Ovary (tissue), 9 donors: ENCODE results near the gene ZNF689. TPM values are rescaled to one million over a fixed set of nuclear protein-coding genes. Genes with fewer than 3 reads are reported as not detected.
"Not testable (repeated sequence)": the region's sequence is repeated elsewhere in the genome, so short reads cannot be mapped to it uniquely, and the experiment has no call there.

ENCODE experiments used
- DNase-seq, 5 donors: peaks; one replicate each; pipeline ENCODE4 v3.0.0-alpha.2; 2019 to 2020
- H3K27ac ChIP-seq, 2 donors: fragments of 200-600 bp; one replicate each; pipeline versions ENCODE4 v1.5.1 to v1.8.0; 2019 to 2022
- H3K27me3 ChIP-seq: fragments of 200-600 bp; one replicate; pipeline ENCODE4 v1.8.0; 2022
- H3K36me3 ChIP-seq: fragments of 200-600 bp; sonication (generic); one replicate; pipeline ENCODE4 v1.5.1; 2019
- H3K4me1 ChIP-seq: one replicate; pipeline ENCODE4 v1.8.1; 2013; ENCODE audit warnings: mild to moderate bottlenecking, moderate library complexity; ENCODE audit not compliant: insufficient read depth
- H3K4me3 ChIP-seq: fragments of 200-600 bp; sonication (generic); one replicate; pipeline ENCODE4 v1.5.1; 2017
- H3K9me3 ChIP-seq, 2 donors: fragments of 200-600 bp in 1 of 2; sonication (generic) in 1 of 2; one replicate each; pipeline versions ENCODE4 v1.5.1 to v1.8.1; 2013 to 2019; ENCODE audit warnings: mild to moderate bottlenecking in 1 of 2, moderate library complexity in 1 of 2
- CTCF ChIP-seq, 3 donors: fragments of 450-650 bp in 2 of 3; fragments of 200-600 bp in 1 of 3; IDR thresholded peaks; one replicate each; pipeline versions ENCODE4 v1.5.1 to v1.8.0; 2016 to 2022; ENCODE audit warnings: antibody characterized with exemption in 3 of 3, mild to moderate bottlenecking in 1 of 3
- EP300 ChIP-seq: sonication (generic); formaldehyde crosslinking; IDR thresholded peaks from one replicate; pipeline ENCODE4 v1.6.1; 2017; ENCODE audit warnings: antibody characterized with exemption
- POLR2A ChIP-seq: fragments of 450-650 bp; IDR thresholded peaks from one replicate; pipeline ENCODE4 v1.6.1; 2017; ENCODE audit warnings: antibody characterized with exemption, mild to moderate bottlenecking, moderate library complexity
- WGBS, 3 donors: extraction: QIAGEN DNeasy Blood & Tissue Kit in 1 of 3; methylation state at CpG; one replicate each; pipeline versions ENCODE4 v1.1.5 to v1.1.7; 2013 to 2017; 5-methylcytosine and 5-hydroxymethylcytosine counted together
- intact Hi-C, 4 donors: fragments of 100-400 bp; cut with DNase I; formaldehyde crosslinking; loops; one replicate each; pipeline versions ENCODE4 v1.11.0 to v1.15.1; 2022 to 2023
- polyA plus RNA-seq, 2 donors: library from polyadenylated mRNA; stranded (reverse); fragments of 200-250 nt in 1 of 2; fragments of 350-450 nt in 1 of 2; fragmentation: Illumina TruSeq in 1 of 2; extraction: RNeasy Lipid Tissue Mini Kit (QIAGEN cat#74804) in 1 of 2; gene quantifications; one replicate each; pipeline ENCODE4 v1.2.3, GENCODE V29; 2013 to 2014
- total RNA-seq, 7 donors: library from RNA; depleted of rRNA in 2 of 7; stranded (reverse); fragments of >200 nt in 2 of 7; fragmentation: NEBNext Ultra II Directional in 3 of 7; extraction: Animal tissue kit (Norgen Biotek cat#: 25700) in 3 of 7; gene quantifications; one replicate each; pipeline versions ENCODE4 v1.1.0 to v1.2.4, GENCODE V29; 2016 to 2023
- donor health status: DM: no; HTN: no; CAD: no; lungs with moderate emphysema.
- donor health status: DM: no; HTN: no; CAD: no.
- donor health status: Bipolar disorder and iron deficiency.
- donor health status: DM: yes; HTN: yes; CAD: no.
- donor health status: DM: no; HTN: no; CAD: no.
- donor health status: DM: yes; HTN: yes; CAD: no.

The ZNF689 gene
- total and polyA plus RNA-seq, 9 donors, result 6.2 to 13.2 (median 10.2) TPM

GRCh38 chr16:30600929-30601328 lies 9.3 kb downstream of the ZNF689 start:
- no peaks in the 10 kb centered on the region for H3K27me3 ChIP-seq
- no peak for DNase-seq
- intact Hi-C loops, result no loop called here
- H3K4me1 ChIP-seq, result no peaks in the 10 kb centered on the region
- 93 to 96% (median 95%) methylated on average over 2 of the region's 2 CpGs for WGBS, 3 donors
- no peak for TF ChIP-seq CTCF (IDR thresholded peaks at IDR 0.05)
- TF ChIP-seq EP300, result no peak
- no peak for TF ChIP-seq POLR2A
- H3K27ac ChIP-seq, result no peak overlapping the region
- H3K4me3 ChIP-seq, result no peak overlapping the region
- no peaks in the 10 kb centered on the region for H3K36me3 ChIP-seq
- H3K9me3 ChIP-seq, result no peaks in the 10 kb centered on the region

- H3K27ac ChIP-seq, result no peak overlapping the region
- intact Hi-C loops, result no loop called here
- H3K9me3 ChIP-seq, result no peaks in the 10 kb centered on the region
- no peaks in the 10 kb centered on the region for H3K4me1 ChIP-seq
- H3K4me3 ChIP-seq, result no peak overlapping the region
- WGBS, 3 donors, result 93 to 96% (median 94%) methylated on average over 3 of the region's 3 CpGs
- TF ChIP-seq CTCF (IDR thresholded peaks at IDR 0.05) (no peak), POLR2A (no peak), EP300 (no peak)
- H3K36me3 ChIP-seq, result no peaks in the 10 kb centered on the region
- no peak for DNase-seq
- no peaks in the 10 kb centered on the region for H3K27me3 ChIP-seq
Observed at GRCh38 chr16:30600215-30600614, 10.0 kb downstream of the ZNF689 start.

- intact Hi-C loops, result no loop called here
- no peaks in the 10 kb centered on the region for H3K27me3 ChIP-seq
- TF ChIP-seq POLR2A, result no peak
- TF ChIP-seq EP300, result no peak
- no peak for TF ChIP-seq CTCF (IDR thresholded peaks at IDR 0.05)
Observed at GRCh38 chr16:30592871-30593270, 17.3 kb downstream of the ZNF689 start.

GRCh38 chr16:30590869-30591268 lies 19.3 kb downstream of the ZNF689 start:
- intact Hi-C loops, H3K4me3 ChIP-seq, H3K36me3 ChIP-seq, H3K9me3 ChIP-seq, H3K4me1 ChIP-seq, H3K27me3 ChIP-seq, H3K27ac ChIP-seq, DNase-seq: not testable (repeated sequence)
- WGBS, 3 donors, result 92 to 97% (median 94%) methylated on average over 9 of the region's 9 CpGs

More at GRCh38 chr16:30592871-30593270, 17.3 kb downstream of the ZNF689 start:
- H3K4me1 ChIP-seq, result no peaks in the 10 kb centered on the region
- H3K4me3 ChIP-seq, result no peak overlapping the region
- no peaks in the 10 kb centered on the region for H3K36me3 ChIP-seq
- DNase-seq, result no peak
- H3K27ac ChIP-seq, result no peak overlapping the region
- H3K9me3 ChIP-seq, result no peaks in the 10 kb centered on the region
- 95 to 98% (median 95%) methylated on average over 4 of the region's 4 CpGs for WGBS, 3 donors

GRCh38 chr16:30589582-30589981 lies 20.6 kb downstream of the ZNF689 start:
- not testable (repeated sequence) for DNase-seq, H3K4me3 ChIP-seq, H3K27me3 ChIP-seq, H3K9me3 ChIP-seq, H3K36me3 ChIP-seq, H3K27ac ChIP-seq, H3K4me1 ChIP-seq
- 93 to 98% (median 95%) methylated on average over 2 of the region's 2 CpGs for WGBS, 3 donors
- intact Hi-C loops, result loop anchor here in 3 of 4 donors (5.0 to 10.0 kb wide), 3 partner anchors 43 to 65 kb away; partner anchors contain the start of genes FBRS (in 1 of the 3) and PRR14 (in 1 of the 3)
